NCI-H774 (cell line): ENCODE measurements around the gene KIF24.
"Not testable (repeated sequence)": the region's sequence is repeated elsewhere in the genome, so short reads cannot be mapped to it uniquely, and the experiment has no call there.

Experiments
- DNase-seq: peaks from one replicate; lab custom pipeline; 2025; lab: John Stamatoyannopoulos, UW

The KIF24 gene

GRCh38 chr9:34328500-34328986, 525 bp downstream of the KIF24 start:
- DNase-seq: no peak

GRCh38 chr9:34326690-34327089, 2.4 kb downstream of the KIF24 start:
- no peak for DNase-seq

- no peak for DNase-seq
Observed at GRCh38 chr9:34322899-34323591, 6.0 kb downstream of the KIF24 start.

- no peak for DNase-seq
Observed at GRCh38 chr9:34321451-34321850, 7.6 kb downstream of the KIF24 start.

GRCh38 chr9:34318163-34318790, 10.8 kb downstream of the KIF24 start:
- DNase-seq: no peak

GRCh38 chr9:34317436-34317835, 11.6 kb downstream of the KIF24 start:
- DNase-seq: no peak

- DNase-seq: no peak
Observed at GRCh38 chr9:34311499-34312185, 17.4 kb downstream of the KIF24 start.

- no peak for DNase-seq
Observed at GRCh38 chr9:34310215-34310614, 18.9 kb downstream of the KIF24 start.

- not testable (repeated sequence) for DNase-seq
Observed at GRCh38 chr9:34308316-34308715, 20.8 kb downstream of the KIF24 start.

GRCh38 chr9:34301064-34301463, 28.0 kb downstream of the KIF24 start:
- not testable (repeated sequence) for DNase-seq

- DNase-seq: no peak
Observed at GRCh38 chr9:34292552-34292951, 36.5 kb downstream of the KIF24 start.

GRCh38 chr9:34291423-34291822, 37.6 kb downstream of the KIF24 start:
- DNase-seq: no peak

- no peak for DNase-seq
Observed at GRCh38 chr9:34291023-34291422, 38.0 kb downstream of the KIF24 start.

GRCh38 chr9:34289159-34289558, 39.9 kb downstream of the KIF24 start:
- no peak for DNase-seq

- no peak for DNase-seq
Observed at GRCh38 chr9:34282096-34282495, 47.0 kb downstream of the KIF24 start.

- no peak for DNase-seq
Observed at GRCh38 chr9:34279411-34279810, 49.7 kb downstream of the KIF24 start.
